HepG2 (cell line): ENCODE data around the gene LMOD1. TPM values are rescaled to one million over a fixed set of nuclear protein-coding genes. Genes with fewer than 3 reads are reported as not detected.
A peak's percentile ranks its signal among the peaks of the same experiment; 100 is the strongest.

Experiments used
- ATAC-seq: fragments of 200-7000 bp; cut with Tn5 transposase; 3 replicates; pipeline ENCODE4 v1.9.1; 2020; ENCODE audit warnings: mild to moderate bottlenecking, moderate library complexity
- BruUV-seq: library from RNA; stranded (reverse); fragments of 400-500 nt; replicated peaks from 2 replicates; lab custom pipeline; 2021; lab: Mats Ljungman, UMichigan
- CTCF ChIA-PET: fragments of 300-600 bp; formaldehyde crosslinking; extraction: SDS; loops from one replicate; lab custom pipeline; 2021; ENCODE audit warnings: low total read pairs, inconsistent platforms, low intra/inter-chr PET ratio; lab: Yijun Ruan, JAX
- POLR2A ChIA-PET: fragments of 350-600 bp; sonication (Branson Sonifier 250); formaldehyde crosslinking; loops from one replicate; lab custom pipeline; 2020; ENCODE audit warnings: antibody characterized with exemption, inconsistent platforms; lab: Yijun Ruan, JAX
- DNase-seq: peaks from one replicate; pipeline ENCODE4 v3.0.0-alpha.2; 2015; ENCODE audit warnings: low spot score
- FAIRE-seq: peaks from 3 replicates; lab custom pipeline; 2011; peaks lifted over from hg19 to GRCh38; lab: Jason Lieb, UNC
- H2AFZ ChIP-seq: one replicate; pipeline ENCODE4 v1.6.1; 2011; ENCODE audit warnings: low read length, inconsistent platforms
- H3K27ac ChIP-seq: fragments of 300-600 bp; 3 replicates; pipeline ENCODE4 v1.8.0; 2011; ENCODE audit warnings: mixed run types, mild to moderate bottlenecking, mixed read lengths, low read length, inconsistent platforms; ENCODE audit not compliant: insufficient read depth; ENCODE audit errors: extremely low read length
- H3K27me3 ChIP-seq, 2 experiments: fragments of 200-600 bp in 1 of 2; 2 replicates in 1 of 2; 3 replicates in 1 of 2; pipeline versions ENCODE4 v1.6.0 to v1.8.0; 2011; ENCODE audit warnings: low read length in 2 of 2, mild to moderate bottlenecking in 2 of 2, moderate library complexity in 2 of 2, inconsistent platforms in 1 of 2; ENCODE audit not compliant: insufficient read depth in 2 of 2, control insufficient read depth in 1 of 2
- H3K36me3 ChIP-seq, 2 experiments: fragments of 200-600 bp in 1 of 2; replicated peaks in 1 of 2; 2 replicates in 1 of 2; 3 replicates in 1 of 2; pipeline versions ENCODE4 v1.5.1 to v1.8.0; 2011; ENCODE audit warnings: low read length in 2 of 2, inconsistent platforms in 1 of 2; ENCODE audit not compliant: insufficient read depth in 2 of 2, control insufficient read depth in 1 of 2
- H3K4me1 ChIP-seq: 2 replicates; pipeline ENCODE4 v1.5.1; 2012; ENCODE audit warnings: low read length, inconsistent platforms; ENCODE audit not compliant: insufficient read depth
- H3K4me2 ChIP-seq: 2 replicates; pipeline ENCODE4 v1.6.0; 2011; ENCODE audit warnings: low read depth, low read length, inconsistent platforms
- H3K4me3 ChIP-seq, 3 experiments: fragments of 200-600 bp in 1 of 3; sonication (generic), shearing (Covaris generic) in 1 of 3; replicated peaks in 1 of 3; 2 replicates each; pipeline ENCODE4 v1.5.1; 2011 to 2016; ENCODE audit warnings: low read length in 3 of 3, inconsistent platforms in 2 of 3, low read depth in 2 of 3, mild to moderate bottlenecking in 2 of 3, control low read depth in 1 of 3, mixed read lengths in 1 of 3; ENCODE audit not compliant: insufficient read depth in 1 of 3
- H3K79me2 ChIP-seq: one replicate; pipeline ENCODE4 v1.6.1; 2011; ENCODE audit warnings: low read length, inconsistent platforms; ENCODE audit not compliant: insufficient read depth
- H3K9ac ChIP-seq: 2 replicates; pipeline ENCODE4 v1.6.0; 2011; ENCODE audit warnings: mild to moderate bottlenecking, low read depth, low read length, inconsistent platforms; ENCODE audit not compliant: insufficient read depth
- H3K9me3 ChIP-seq: 2 replicates; pipeline ENCODE4 v1.5.1; 2012; ENCODE audit warnings: mild to moderate bottlenecking, low read length
- H4K20me1 ChIP-seq: 2 replicates; pipeline ENCODE4 v1.6.0; 2011; ENCODE audit warnings: inconsistent platforms, mild to moderate bottlenecking, low read length, moderate library complexity; ENCODE audit not compliant: insufficient read depth
- ARID3A ChIP-seq: IDR thresholded peaks from 2 replicates; pipeline ENCODE4 v1.6.1; 2012; ENCODE audit warnings: low read depth, low read length, improper control_type of control experiment
- FOXO1 ChIP-seq: sonication (generic); formaldehyde crosslinking; IDR thresholded peaks from 2 replicates; pipeline ENCODE4 v1.4.0; 2020; ENCODE audit warnings: missing genetic modification reagents
- FOXP1 ChIP-seq, 2 experiments: fragments of 450-650 bp in 1 of 2; IDR thresholded peaks; 2 replicates each; pipeline ENCODE4 v1.6.1; 2017 to 2018; ENCODE audit warnings: antibody characterized with exemption in 1 of 2
- JDP2 ChIP-seq: sonication (generic); formaldehyde crosslinking; IDR thresholded peaks from 2 replicates; pipeline ENCODE4 v1.8.1; 2022; ENCODE audit warnings: missing genetic modification reagents, borderline replicate concordance
- SPEN ChIP-seq: sonication (generic); formaldehyde crosslinking; IDR thresholded peaks from 2 replicates; pipeline ENCODE4 v1.5.1; 2020; ENCODE audit warnings: low read depth, mild to moderate bottlenecking, missing genetic modification reagents
- ZBTB39 ChIP-seq: sonication (generic); formaldehyde crosslinking; IDR thresholded peaks from 2 replicates; pipeline ENCODE4 v1.5.0; 2020; ENCODE audit warnings: missing genetic modification reagents
- ZNF441 ChIP-seq: sonication (generic); formaldehyde crosslinking; IDR thresholded peaks from 2 replicates; pipeline ENCODE4 v1.7.0; 2021; ENCODE audit warnings: missing genetic modification reagents, borderline replicate concordance
- ZNF609 ChIP-seq: sonication (generic); formaldehyde crosslinking; IDR thresholded peaks from 2 replicates; pipeline ENCODE4 v1.4.0; 2020; ENCODE audit warnings: mild to moderate bottlenecking, missing genetic modification reagents, borderline replicate concordance
- WGBS: methylation state at CpG from one replicate; pipeline ENCODE4 v1.1.6; 2017; ENCODE audit warnings: low lambda C conversion rate; 5-methylcytosine and 5-hydroxymethylcytosine counted together
- in situ Hi-C: cut with HindIII; loops from 2 replicates; pipeline ENCODE4 v1.10.0; 2017; ENCODE audit warnings: low pct_unique_long_range_greater_than_20kb; ENCODE audit not compliant: extremely low pct_ligation_motif_present
- intact Hi-C: fragments of 100-400 bp; cut with micrococcal nuclease; formaldehyde crosslinking; loops from one replicate; pipeline ENCODE4 v1.10.0; 2022; ENCODE audit not compliant: unreplicated experiment
- polyA plus RNA-seq, 8 experiments: library from polyadenylated mRNA; depleted of rRNA in 3 of 8; stranded (reverse) in 7 of 8; unstranded in 1 of 8; fragments of >200 nt; fragmentation: Illumina TruSeq in 4 of 8; extraction: Trizol in 4 of 8; gene quantifications; 2 replicates each; pipeline versions ENCODE4 v1.2.1 to v1.2.3, GENCODE V29; 2011 to 2016; ENCODE audit warnings: low read depth in 4 of 8, missing spikeins in 1 of 8, mixed read lengths in 1 of 8; ENCODE audit not compliant: insufficient read depth in 1 of 8
- total RNA-seq, 5 experiments: library from RNA; depleted of rRNA; stranded (reverse); fragments of >200 nt; fragmentation: Illumina TruSeq; extraction: Trizol; gene quantifications; 2 replicates each; pipeline ENCODE4 v1.2.3, GENCODE V29; 2016; ENCODE audit warnings: low read depth in 1 of 5

The LMOD1 gene
- total and polyA plus RNA-seq, 2 of the 13 experiments (the other 11 are each of a cell fraction or from before 2014, with no cell fraction given) = not detected

- TF ChIP-seq ARID3A (no peak), SPEN (no peak), FOXO1 (CRISPR knock-in tag) (0 out of 2 replicates have a peak, but pooled peaks have one; percentile 30)
- TF ChIP-seq, all 625 proteins: peak for 13
These were observed 29.6 kb downstream of the LMOD1 start (continued) for GRCh38 chr1:201916649-201917249.

- no peak for FAIRE-seq
- Histone ChIP-seq H3K4me1 (peaks cover 14% of the 10 kb centered on the region), H3K4me3 (no peak overlapping the region), H3K27ac (no peak overlapping the region), H3K27me3 (peaks cover 3 to 29% of the 10 kb centered on the region in 2 experiments; a peak in 4 of 5 replicates), H2AFZ (no peak overlapping the region), H3K9me3 (no peaks in the 10 kb centered on the region), H4K20me1 (no peaks in the 10 kb centered on the region), H3K9ac (no peak overlapping the region), H3K36me3 (no peaks in the 10 kb centered on the region), H3K79me2 (no peaks in the 10 kb centered on the region), H3K4me2 (no peak overlapping the region)
- intact Hi-C loops = no loop called here
- in situ Hi-C loops = no loop called here
- ChIA-PET CTCF (no interaction called here), POLR2A (no interaction called here)
- DNase-seq = no peak
- BruUV-seq = no TSS peak
- 58% methylated on average over 13 of the region's 14 CpGs for WGBS
- no peak for ATAC-seq
- no peak for TF ChIP-seq ZNF609 (CRISPR knock-in tag)
- TF ChIP-seq ZBTB39 (CRISPR knock-in tag) = no peak
- TF ChIP-seq JDP2 (CRISPR knock-in tag) = no peak
- no peak for TF ChIP-seq ZNF441 (CRISPR knock-in tag)
- no peak for TF ChIP-seq FOXP1 (IDR thresholded peaks at IDR 0.05)
- TF ChIP-seq FOXP1 (CRISPR knock-in tag; IDR thresholded peaks at IDR 0.05) = no peak
These were observed 31.7 kb downstream of the LMOD1 start for GRCh38 chr1:201914456-201915235.
